Middle frontal gyrus (tissue), 1 donor: ENCODE measurements around the gene PPHLN1.

Source experiments
- DNase-seq: peaks from one replicate; pipeline ENCODE4 v3.0.0-alpha.2; 2015; ENCODE audit warnings: low spot score; ENCODE audit errors: extremely low spot score

The PPHLN1 gene

DNA sequence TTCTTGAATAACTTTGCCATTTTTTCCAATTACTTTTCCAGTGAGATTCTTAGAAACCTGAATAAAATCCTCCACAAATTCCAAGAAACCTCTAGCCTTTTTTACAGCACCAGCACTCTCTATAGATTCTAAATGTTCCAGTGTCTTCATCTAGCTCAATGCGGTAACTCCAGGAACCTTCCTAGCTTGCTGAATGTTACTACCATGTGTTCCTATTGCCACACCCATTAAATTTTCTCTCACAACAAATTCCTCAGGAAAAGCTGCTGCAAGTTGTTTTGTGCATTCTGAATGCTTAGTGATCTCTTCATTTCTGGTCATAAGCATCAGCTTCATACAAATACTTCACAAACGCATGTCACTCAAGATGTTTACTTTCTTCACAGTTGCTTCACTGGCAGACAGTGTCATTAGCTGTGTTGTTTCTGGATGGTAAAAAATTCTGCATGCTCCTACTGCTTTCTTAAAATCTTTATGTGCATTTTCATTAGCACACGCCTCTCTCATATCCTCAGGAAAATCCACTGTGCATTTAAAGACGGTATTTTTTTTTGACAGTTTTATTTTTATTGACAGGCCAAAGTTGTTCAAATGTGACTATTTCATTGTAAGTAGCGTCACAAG is 106.7 kb downstream of the PPHLN1 start:
- no peak for DNase-seq

DNA sequence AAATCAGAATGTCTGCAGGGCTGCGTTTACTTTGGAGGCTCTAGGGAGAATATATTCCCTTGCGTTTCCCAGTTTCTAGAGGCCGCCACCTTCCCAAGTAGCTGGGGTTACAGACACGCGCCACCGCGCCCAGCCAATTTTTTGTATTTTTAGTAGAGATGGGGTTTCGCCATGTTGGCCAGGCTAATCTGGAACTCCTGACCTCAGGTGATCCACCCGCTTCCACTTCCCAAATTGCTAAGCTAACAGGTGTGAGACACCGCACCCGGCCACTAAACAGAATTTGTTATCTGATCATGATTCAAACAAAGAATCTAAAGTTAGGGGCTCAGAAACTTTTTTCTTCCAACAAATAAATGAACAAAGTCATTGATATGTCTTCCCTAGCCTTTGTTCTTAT is 114.6 kb downstream of the PPHLN1 start:
- no peak for DNase-seq

DNA sequence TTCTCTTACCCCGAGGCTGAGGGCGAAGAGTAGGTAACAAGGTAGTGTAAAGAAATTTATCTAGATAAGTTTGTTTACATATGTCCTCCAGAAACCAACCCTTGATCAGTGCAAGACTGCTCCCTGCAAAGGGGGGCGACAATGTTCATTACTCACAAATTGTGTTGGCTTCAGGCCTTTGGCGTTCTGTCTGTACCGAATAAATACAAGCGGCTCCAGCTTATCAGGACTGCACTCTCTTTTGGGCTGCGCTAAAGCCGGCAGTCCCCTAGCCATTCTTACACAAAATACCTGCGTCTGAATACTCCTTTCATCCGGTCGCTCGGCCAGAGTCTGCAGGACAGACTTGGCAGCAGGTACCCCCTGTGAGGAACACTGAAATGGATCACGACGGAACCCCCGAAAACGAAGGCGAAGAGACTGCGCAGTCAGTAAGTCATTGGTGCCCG is 116.4 kb downstream of the PPHLN1 start:
- DNase-seq: no peak

DNA sequence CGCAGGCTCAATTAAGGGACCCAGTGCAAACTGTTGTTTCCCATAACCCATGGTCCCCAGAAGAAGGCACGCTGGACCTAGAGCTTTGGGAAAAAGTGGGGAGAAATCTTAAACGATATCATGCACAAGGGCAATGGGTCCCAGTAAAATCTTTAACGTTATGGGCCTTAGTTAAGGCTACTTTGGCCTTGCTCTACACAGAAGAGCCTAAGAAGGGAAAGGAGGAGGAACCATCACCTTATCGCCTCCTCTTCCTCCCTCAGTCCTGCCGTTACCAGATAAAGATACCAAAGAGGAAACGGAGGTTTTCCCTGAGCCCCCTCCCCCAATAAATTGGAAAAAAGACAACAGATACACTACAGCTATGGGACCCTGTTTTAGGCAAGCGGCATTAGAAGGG is 116.9 kb downstream of the PPHLN1 start:
- no peak for DNase-seq

DNA sequence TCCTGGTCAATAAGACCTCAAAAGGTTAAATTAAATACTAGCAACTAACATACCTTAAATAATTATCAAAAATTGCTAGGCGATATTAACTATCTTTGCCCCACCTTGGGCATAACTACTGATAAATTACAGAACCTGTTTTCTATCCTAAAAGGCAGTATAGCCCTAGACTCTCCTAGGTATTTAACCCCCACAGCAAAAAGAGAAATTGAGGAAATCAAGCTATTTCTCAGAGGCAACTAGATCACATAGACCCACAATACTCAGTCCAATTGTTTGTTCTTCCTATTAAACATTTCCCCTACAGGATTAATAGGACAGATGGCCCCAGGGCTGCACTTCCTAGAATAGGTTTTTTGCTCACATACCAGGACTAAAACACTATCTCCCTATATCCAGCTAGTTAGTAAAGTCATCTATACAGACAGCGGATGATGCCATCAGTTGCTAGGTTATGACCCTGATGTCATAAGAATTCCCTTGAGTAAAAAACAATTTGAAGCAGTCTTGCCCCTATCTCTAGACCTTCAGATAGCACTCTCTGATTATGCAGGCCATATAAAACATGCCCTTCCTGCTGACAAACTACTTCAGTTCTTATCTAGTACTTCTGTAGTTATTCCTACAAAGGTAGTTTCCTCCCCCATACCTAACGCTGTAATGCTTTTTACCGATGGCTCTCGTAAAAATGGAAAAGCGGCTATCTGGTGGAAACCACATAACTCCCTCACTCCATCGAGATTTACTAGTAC is 118.4 kb downstream of the PPHLN1 start:
- no peak for DNase-seq

DNA sequence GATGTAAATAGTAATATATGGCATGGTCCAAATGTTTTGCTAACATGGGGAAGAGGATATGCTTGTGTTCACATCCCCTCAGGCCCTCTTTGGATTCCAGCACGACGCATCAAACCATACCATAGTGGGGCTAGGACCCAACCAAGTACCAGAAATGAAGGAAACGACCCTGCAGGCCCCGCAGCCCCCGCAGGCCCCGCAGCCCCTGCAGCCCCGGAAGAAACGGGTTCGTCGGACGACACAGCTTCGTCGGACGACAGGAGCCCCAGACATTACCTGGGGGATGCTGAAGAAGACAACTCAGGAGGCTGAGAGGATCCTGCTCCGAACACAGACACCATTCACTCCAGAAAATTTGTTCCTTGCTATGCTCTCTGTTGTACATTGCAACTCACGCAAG is 119.9 kb downstream of the PPHLN1 start:
- DNase-seq: no peak

DNA sequence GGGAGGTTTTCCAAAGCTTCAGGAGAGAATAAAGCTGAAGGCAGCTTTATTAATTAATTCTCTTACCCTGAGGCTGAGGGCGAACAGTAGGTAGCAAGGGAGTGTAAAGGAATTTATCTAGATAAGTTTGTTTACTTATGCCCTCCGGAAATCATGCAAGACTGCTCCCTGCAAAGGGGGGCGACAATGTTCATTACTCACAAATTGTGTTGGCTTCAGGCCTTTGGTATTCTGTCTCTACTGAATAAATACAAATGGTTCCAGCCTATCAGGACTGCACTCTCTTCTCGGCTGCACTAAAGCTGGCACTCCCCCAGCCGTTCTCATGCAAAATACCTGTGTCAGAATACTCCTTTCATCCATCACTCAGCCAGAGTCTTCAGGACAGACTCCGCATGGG is 120.8 kb downstream of the PPHLN1 start:
- DNase-seq: no peak

DNA sequence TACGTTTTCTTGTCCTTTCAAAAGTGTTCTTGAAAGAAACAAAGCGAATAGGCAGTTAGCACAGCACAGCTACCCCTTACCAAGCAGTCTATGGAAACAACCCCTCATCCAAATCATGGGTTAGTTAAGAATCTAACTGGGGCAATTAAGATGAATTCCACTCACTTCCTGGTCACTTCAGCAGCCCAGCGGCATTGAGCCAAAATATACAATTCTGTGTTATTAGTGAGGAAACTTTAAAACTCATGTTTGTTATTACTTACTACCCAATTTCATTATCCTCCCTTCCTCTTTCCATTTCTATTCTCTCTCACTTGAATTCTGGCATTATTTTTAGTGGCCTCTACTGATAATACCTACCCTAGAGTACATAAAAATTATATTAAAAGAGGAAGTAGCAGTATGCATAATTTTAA is 121.4 kb downstream of the PPHLN1 start:
- DNase-seq: no peak

DNA sequence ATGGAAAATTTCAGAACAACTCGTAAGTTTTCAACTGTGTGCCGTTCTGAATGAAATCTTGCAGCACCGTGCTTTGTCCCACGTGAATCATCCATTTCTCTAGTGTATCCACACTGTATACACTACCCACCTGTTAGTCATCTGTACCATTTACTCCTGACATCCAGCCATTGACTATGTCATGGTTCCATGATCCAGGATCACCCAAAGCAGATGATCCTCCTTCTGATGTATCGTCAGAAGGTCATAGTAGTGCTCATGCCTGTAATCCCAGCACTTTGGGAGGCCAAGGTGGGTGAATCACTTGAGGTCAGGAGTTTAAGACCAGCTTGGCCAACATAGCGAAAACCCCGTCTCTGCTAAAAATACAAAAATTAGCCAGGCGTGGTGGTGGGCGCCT is 122.9 kb downstream of the PPHLN1 start:
- DNase-seq: no peak

DNA sequence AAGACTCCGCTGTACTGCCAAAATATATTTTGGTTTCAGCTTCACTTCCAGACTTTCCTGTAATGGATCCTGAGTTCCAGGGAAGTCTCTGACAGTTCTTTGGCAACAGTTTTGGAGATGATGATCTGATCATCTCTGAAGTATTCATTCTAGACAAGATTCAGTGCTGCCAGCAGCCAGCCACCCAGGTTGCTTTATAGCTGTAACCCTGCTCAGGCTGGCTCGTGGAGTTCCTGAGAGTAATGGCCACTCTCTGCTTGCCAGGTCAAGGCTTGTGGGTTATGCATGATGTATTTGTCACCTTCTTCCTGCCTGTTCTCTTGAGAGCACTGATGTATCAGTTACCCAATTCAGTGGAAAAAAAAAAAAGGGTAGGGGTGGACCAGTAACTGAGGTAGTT is 124.3 kb downstream of the PPHLN1 start:
- no peak for DNase-seq

DNA sequence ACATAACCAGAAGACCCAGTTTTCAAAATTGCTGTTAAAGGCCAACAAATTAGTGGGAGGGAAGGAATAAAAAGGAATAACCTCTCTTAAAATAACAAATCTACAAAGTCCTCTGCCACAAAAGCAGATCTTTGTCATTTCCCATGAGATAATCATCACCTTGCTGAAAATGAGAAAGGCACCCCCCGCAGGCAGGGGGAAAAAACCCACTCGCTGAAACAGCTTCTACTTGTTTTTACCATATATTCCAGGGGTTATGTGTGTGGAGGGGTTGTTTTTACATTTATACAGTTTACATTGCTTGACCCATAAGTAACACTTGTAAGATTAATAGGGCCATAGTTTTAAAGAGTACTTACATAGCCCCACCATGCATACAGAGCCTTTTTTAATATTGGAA is 132.6 kb downstream of the PPHLN1 start:
- no peak for DNase-seq

DNA sequence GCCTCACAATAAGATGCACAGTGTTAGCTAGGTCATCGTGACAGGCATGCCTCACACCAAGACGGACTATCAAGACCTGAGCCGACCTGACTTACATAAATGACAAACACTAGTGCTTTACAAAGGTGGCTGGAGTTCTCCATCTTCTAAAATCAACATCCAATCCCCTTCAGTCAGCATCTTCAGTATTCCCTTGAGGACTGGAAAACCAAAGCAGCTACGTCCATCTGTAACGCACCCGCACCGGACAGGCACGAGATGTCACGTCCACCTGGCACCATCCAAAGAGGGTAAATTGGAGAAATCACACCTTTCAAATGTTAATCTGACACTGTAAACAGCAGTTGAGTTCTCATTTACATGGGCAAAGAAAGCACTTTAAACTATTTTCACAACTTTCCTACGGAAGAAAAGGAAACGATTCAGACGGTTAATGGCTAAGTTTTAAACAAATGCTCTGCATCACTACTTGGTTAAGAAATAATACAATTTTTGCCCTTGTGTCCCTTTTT is 133.4 kb downstream of the PPHLN1 start:
- DNase-seq: no peak

DNA sequence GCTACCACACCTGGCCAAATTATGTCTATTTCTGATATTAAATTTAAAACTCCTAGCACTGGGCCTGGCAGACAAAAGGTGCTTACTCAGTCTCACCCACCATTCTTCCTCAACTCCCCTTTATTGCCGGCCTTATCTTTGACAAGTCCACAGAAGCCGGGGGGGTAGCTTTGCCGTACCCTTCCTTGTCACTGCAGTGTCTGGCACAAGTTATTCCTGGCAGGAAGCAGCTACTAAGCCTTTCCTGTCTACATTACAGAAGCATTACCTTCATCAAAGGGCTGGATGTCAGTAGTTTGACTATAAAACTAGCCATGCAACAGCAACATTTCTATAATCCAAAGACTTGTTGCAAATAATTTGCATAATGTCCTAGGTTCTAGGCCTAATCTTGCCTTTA is 136.5 kb downstream of the PPHLN1 start:
- DNase-seq: no peak

DNA sequence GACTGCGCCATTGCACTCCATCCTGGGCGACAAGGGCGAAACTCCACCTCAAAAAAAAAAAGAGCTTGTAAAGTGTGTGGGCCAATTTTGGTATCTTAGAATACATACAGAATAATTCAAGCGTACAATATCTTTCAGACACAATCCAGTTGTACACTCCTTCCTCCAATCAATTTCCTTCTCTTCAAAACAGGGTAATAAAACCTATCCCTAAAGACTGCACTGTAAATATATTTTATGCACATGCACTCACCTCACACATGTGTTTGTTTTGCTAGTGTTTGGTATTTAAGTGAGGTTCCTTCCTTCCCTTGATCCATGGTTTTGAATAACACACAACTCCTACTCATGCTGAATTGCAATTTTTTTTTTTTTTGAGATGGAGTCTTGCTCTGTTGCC is 137.7 kb downstream of the PPHLN1 start:
- DNase-seq: no peak

DNA sequence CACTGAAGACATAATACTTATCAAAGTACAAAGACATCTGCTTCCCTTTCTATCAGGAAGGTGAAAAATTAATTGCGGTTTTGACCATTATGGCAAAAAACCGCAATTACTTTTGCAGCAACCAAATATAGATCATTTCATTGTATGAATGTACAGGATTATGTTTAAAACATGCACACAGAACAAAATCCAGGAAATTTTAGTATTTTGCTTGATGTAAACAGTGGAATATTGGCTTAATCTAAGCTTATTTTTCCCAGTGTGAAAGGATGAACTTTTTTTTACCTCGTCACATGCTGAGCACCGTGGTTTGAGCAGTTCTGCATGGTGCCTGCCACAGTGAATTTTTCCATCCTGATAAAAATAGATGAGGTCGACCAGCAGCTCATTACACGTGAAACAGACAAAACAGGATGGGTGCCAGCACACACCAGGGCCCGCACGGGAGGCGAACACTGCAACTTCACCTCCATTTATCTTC is 142.4 kb downstream of the PPHLN1 start:
- no peak for DNase-seq

DNA sequence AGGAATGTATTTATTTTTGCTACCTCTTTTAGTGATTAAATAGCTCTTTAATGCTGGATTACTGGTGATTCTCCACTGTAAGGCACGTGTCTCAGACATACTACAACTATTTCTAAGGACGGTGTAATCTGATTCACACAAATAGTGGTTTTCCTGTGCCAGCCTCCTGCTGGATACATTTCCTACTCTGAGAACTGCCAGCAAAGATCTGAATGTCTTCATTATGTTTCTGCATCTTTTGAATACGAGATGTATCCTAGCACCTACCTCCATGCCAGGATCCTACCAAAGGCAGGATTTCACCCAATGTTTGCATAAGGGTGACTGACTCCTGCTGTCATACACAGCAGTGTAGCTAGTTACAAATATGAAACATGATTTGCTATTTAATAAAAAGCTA is 143.0 kb downstream of the PPHLN1 start:
- no peak for DNase-seq

DNA sequence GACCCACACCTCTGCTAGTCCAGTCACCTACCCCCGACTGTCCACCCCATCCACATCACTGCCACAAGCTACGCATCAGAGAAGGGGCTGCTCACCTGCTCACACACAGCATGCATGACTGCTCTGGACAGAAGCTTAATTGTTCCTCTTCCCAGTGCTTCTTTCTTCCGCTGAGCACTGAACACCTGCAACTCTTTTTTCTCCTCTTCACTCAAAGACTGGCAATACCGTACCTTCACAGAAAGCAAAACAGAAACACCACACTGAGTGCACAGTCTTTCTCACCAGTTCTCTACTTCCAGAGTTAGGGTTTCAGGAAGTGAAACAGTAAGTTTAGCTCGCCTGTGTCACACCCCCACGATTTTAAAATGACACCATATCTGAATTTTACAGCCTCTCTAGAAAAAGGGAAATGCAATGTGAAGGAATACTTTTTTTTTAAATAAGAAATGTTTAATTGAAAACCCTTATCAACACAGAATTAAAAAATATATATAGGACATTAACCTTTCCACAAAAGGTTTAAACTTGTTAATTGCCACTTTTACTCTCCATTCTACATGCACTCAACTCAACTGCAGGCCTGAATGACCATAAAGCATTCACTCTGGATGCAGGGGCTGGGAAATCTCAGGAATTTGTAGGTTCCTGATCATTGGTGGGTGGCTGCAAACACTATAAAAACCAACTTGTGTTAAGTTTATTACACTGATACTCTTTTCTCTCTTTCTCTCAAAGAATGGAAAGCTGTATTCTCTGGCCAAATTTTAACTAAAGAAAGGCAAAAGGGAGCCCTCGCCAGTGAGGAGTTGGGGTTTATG is 143.6 kb downstream of the PPHLN1 start:
- no peak for DNase-seq

DNA sequence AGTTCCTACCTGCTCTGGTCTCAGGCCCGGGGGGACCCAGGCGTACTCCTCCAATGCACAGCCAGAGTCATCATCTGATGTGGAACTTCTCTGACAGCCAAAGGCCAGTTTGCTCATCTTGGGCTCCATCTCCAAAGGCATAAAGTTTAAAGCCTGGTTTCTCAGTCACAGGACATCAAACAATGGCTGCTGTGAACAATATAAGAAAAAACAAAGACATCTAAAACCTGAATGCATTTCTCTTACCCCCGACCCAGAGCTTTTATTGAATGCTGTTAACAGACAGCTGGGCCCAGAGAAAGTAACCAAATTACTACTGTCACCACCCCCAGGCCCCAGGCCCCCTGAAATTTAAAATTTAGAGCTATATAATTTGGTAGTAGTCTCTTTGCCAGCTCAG is 146.4 kb downstream of the PPHLN1 start:
- DNase-seq: no peak

DNA sequence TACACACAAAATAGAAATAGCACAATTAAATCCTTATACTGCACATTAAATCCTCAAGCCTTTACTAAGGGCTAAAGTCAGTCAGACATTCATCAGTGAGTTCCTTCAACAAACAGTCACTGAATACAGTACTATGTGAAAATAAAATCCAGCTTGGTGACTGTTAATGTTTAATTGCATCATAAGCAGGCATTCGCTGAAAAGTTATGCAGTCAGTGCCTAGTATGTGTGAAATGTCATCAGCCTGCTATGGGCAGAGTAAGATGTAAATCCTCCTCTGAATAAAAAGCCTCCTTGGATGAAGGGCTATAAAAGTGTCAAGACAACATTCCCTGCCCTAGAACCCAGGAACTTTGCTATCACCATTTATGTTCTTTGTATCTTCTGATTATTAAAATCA is 147.2 kb downstream of the PPHLN1 start:
- no peak for DNase-seq

DNA sequence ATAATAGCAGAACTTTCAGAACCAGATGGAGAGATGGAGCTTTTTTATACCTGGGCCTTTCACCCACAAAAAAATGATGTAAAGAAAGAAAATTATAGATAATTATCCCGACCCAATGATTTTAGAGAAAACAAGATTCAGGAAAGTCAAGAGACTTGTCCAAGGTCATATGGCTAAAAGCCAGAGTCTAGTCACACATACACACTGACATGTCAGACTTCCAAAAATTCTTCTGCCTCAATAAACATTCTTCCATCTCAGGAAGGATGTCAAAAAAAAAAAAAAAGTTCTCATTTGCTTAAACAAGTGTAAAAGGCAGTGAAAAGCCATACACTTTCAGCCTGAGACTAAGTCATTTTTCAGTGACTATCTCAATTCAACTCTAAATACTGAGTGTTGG is 147.6 kb downstream of the PPHLN1 start:
- DNase-seq: no peak

DNA sequence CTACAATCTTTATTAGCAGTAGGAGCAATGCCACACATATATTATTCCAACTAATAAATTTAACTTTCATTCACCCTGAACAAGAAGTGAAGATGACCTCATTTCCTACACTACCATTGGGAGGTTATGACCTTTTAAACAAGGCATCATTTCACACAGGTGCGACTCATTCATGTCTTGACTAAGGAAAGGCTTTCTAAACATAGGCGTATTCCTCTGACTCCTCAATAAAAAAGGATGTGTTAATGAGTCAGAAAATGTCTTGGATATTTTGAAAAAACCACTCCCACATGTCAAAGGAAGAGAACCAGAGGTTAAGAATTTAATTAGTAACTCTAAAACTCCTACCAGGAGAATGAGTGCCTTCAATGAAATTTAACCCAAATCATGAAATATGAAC is 148.4 kb downstream of the PPHLN1 start:
- DNase-seq: no peak

DNA sequence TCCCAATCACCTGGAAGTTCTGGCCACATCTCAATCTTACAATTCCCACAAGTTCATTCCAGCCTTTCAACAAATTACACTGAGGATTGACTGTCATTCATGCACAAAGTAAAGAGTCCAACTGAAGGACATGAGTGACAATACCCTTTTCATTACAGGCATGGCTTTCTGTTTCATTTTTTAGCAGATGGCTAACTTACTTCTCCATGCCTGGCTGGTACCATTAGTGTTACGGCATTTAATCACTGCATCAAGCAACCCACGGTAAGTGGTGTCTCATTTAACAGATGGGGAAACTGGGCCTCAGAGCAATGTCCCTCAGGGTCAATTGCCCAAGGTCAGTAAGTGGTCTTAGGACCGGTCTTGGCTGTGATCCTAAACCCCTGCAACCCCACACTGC is 149.1 kb downstream of the PPHLN1 start:
- no peak for DNase-seq
